GM23248 (cell line): ENCODE measurements around the gene ACTA2. TPM values are rescaled to one million over a fixed set of nuclear protein-coding genes. Genes with fewer than 3 reads are reported as not detected.

Experiments used
- DNase-seq: peaks from one replicate; pipeline ENCODE4 v3.0.0-alpha.2; 2015
- H2AFZ ChIP-seq: fragments of 200-600 bp; sonication (generic); 2 replicates; pipeline ENCODE4 v1.6.1; 2016; ENCODE audit warnings: antibody characterized with exemption
- H3F3A ChIP-seq: fragments of 200-600 bp; sonication (generic); 2 replicates; pipeline ENCODE4 v1.6.1; 2016; ENCODE audit warnings: mild to moderate bottlenecking, antibody characterized with exemption, mixed run types; ENCODE audit not compliant: insufficient read depth
- H3K27ac ChIP-seq: fragments of 200-600 bp; sonication (generic); 2 replicates; pipeline ENCODE4 v1.5.1; 2016; ENCODE audit warnings: mild to moderate bottlenecking
- H3K27me3 ChIP-seq: fragments of 200-600 bp; sonication (generic); replicated peaks from 2 replicates; pipeline ENCODE4 v1.6.1; 2016; ENCODE audit warnings: mild to moderate bottlenecking; ENCODE audit not compliant: insufficient read depth
- H3K36me3 ChIP-seq: fragments of 200-600 bp; sonication (generic); 2 replicates; pipeline ENCODE4 v1.6.1; 2016; ENCODE audit warnings: low read depth, mild to moderate bottlenecking
- H3K4me1 ChIP-seq: fragments of 200-600 bp; sonication (generic); 2 replicates; pipeline ENCODE4 v1.6.1; 2016; ENCODE audit warnings: mild to moderate bottlenecking; ENCODE audit not compliant: insufficient read depth
- H3K4me2 ChIP-seq: fragments of 200-600 bp; sonication (generic); one replicate; pipeline ENCODE4 v1.6.1; 2016; ENCODE audit warnings: mild to moderate bottlenecking; ENCODE audit not compliant: unreplicated experiment
- H3K4me3 ChIP-seq: fragments of 200-600 bp; sonication (generic); 2 replicates; pipeline ENCODE4 v1.5.1; 2016; ENCODE audit warnings: mild to moderate bottlenecking
- H3K79me2 ChIP-seq: fragments of 200-600 bp; sonication (generic); 2 replicates; pipeline ENCODE4 v1.6.1; 2016; ENCODE audit warnings: mild to moderate bottlenecking; ENCODE audit not compliant: insufficient read depth
- H3K9ac ChIP-seq: fragments of 200-600 bp; sonication (generic); 2 replicates; pipeline ENCODE4 v1.6.1; 2016; ENCODE audit warnings: mild to moderate bottlenecking
- H3K9me2 ChIP-seq: fragments of 200-600 bp; sonication (generic); 2 replicates; pipeline ENCODE4 v1.6.1; 2016; ENCODE audit warnings: mixed run types, mild to moderate bottlenecking, moderate library complexity; ENCODE audit not compliant: insufficient read depth
- H3K9me3 ChIP-seq: fragments of 200-600 bp; sonication (generic); one replicate; pipeline ENCODE4 v1.6.1; 2017; ENCODE audit warnings: low read depth
- H4K20me1 ChIP-seq: fragments of 200-600 bp; sonication (generic); 2 replicates; pipeline ENCODE4 v1.6.0; 2016; ENCODE audit not compliant: insufficient read depth
- EZH2 ChIP-seq: fragments of 200-600 bp; sonication (generic); IDR thresholded peaks from 2 replicates; pipeline ENCODE4 v1.6.1; 2018; ENCODE audit warnings: antibody characterized with exemption, mild to moderate bottlenecking; ENCODE audit not compliant: insufficient read depth, poor library complexity, severe bottlenecking
- EZH2phosphoT487 ChIP-seq: fragments of 200-600 bp; sonication (generic); IDR thresholded peaks from 2 replicates; pipeline ENCODE4 v1.6.1; 2018; ENCODE audit warnings: antibody characterized with exemption, moderate library complexity, mild to moderate bottlenecking, low read depth; ENCODE audit not compliant: insufficient read depth
- WGBS, 2 experiments: methylation state at CpG; one replicate each; pipeline ENCODE4 v1.1.6; 2015 to 2017; ENCODE audit warnings: low lambda C conversion rate in 2 of 2, low coverage in 1 of 2; ENCODE audit errors: missing lambda C conversion rate in 2 of 2; 5-methylcytosine and 5-hydroxymethylcytosine counted together
- in situ Hi-C: fragments of 300-500 bp; cut with MboI; formaldehyde crosslinking; loops from 2 replicates; pipeline ENCODE4 v1.15.0; 2020
- polyA plus RNA-seq: library from polyadenylated mRNA; unstranded; fragments of >200 nt; fragmentation: Nextera tagmentation; extraction: Ambion mirVana; gene quantifications from 2 replicates; pipeline ENCODE4 v1.2.1, GENCODE V29; 2016
- total RNA-seq: library from RNA; depleted of rRNA; stranded (reverse); fragments of >200 nt; shearing (Covaris generic); gene quantifications from 2 replicates; pipeline ENCODE4 v1.2.3, GENCODE V29; 2014

The ACTA2 gene
- total and polyA plus RNA-seq, 2 experiments from 2014 or later: 161 to 249 TPM

GRCh38 chr10:88980800-88981199, 28.2 kb upstream of the ACTA2 start:
- Histone ChIP-seq H3K79me2 (peaks cover 49% of the 10 kb centered on the region), H3F3A (peaks cover 22% of the 10 kb centered on the region; the same call in 1 of the 2 replicates), H3K4me1 (peaks cover 21% of the 10 kb centered on the region), H3K4me2 (peak overlapping the region; percentile 52), H3K4me3 (no peak overlapping the region), H4K20me1 (no peaks in the 10 kb centered on the region), H2AFZ (no peak overlapping the region), H3K9me3 (no peaks in the 10 kb centered on the region), H3K27me3 (no peaks in the 10 kb centered on the region), H3K9me2 (no peaks in the 10 kb centered on the region), H3K9ac (no peak overlapping the region), H3K27ac (no peak overlapping the region), H3K36me3 (peaks cover 11% of the 10 kb centered on the region; the same call in 1 of the 2 replicates)
- in situ Hi-C loops: loop anchor here (5.0 kb wide), 1 partner anchor 43 kb away; no protein-coding TSS in a partner anchor
- TF ChIP-seq EZH2 (no peak), EZH2phosphoT487 (no peak)
- peak; percentile 34 for DNase-seq
- 70 to 71% methylated on average over 4 of the region's 4 CpGs for WGBS, 2 experiments

GRCh38 chr10:88980247-88980646, 27.7 kb upstream of the ACTA2 start:
- in situ Hi-C loops: loop anchor here (5.0 kb wide), 1 partner anchor 43 kb away; no protein-coding TSS in a partner anchor

GRCh38 chr10:88979603-88980002, 27.0 kb upstream of the ACTA2 start:
- no peak for DNase-seq
- peak overlapping the region; percentile 30 for H3K27ac ChIP-seq
- 0 out of 2 replicates have a peak overlapping the region, but pooled peaks have one; percentile 13 for H3K4me3 ChIP-seq

More at GRCh38 chr10:88980247-88980646, 27.7 kb upstream of the ACTA2 start:
- Histone ChIP-seq H3K9me2 (no peaks in the 10 kb centered on the region), H2AFZ (no peak overlapping the region), H3K9ac (no peak overlapping the region), H3K4me3 (no peak overlapping the region), H3K27me3 (no peaks in the 10 kb centered on the region), H3K4me1 (peaks cover 27% of the 10 kb centered on the region), H3K79me2 (peaks cover 49% of the 10 kb centered on the region), H3K4me2 (peak overlapping the region; percentile 52), H3F3A (peaks cover 28% of the 10 kb centered on the region; the same call in 1 of the 2 replicates), H4K20me1 (no peaks in the 10 kb centered on the region), H3K36me3 (peaks cover 11% of the 10 kb centered on the region; the same call in 1 of the 2 replicates), H3K27ac (no peak overlapping the region), H3K9me3 (no peaks in the 10 kb centered on the region)
- no peak for DNase-seq
- TF ChIP-seq EZH2: no peak
- no peak for TF ChIP-seq EZH2phosphoT487
- WGBS, 2 experiments: 63 to 68% methylated on average over 4 of the region's 4 CpGs

GRCh38 chr10:88979153-88979562, 26.6 kb upstream of the ACTA2 start:
- peak overlapping the region; percentile 60 for H3K4me2 ChIP-seq
- H4K20me1 ChIP-seq: no peaks in the 10 kb centered on the region
- H3K27ac ChIP-seq: peak overlapping the region; percentile 30
- H3K9me3 ChIP-seq: no peaks in the 10 kb centered on the region
- WGBS, 2 experiments: 1 to 5% methylated on average over 5 of the region's 5 CpGs
- no peaks in the 10 kb centered on the region for H3K9me2 ChIP-seq
- peaks cover 39% of the 10 kb centered on the region; the same call in 1 of the 2 replicates for H3F3A ChIP-seq
- peaks cover 49% of the 10 kb centered on the region for H3K79me2 ChIP-seq
- H3K27me3 ChIP-seq: no peaks in the 10 kb centered on the region
- H3K36me3 ChIP-seq: peaks cover 11% of the 10 kb centered on the region; the same call in 1 of the 2 replicates
- no peak overlapping the region for H3K9ac ChIP-seq
- H2AFZ ChIP-seq: no peak overlapping the region
- in situ Hi-C loops: no loop called here
- peak; percentile 95 for DNase-seq
- TF ChIP-seq EZH2phosphoT487 (peak; percentile 89; the same call in 1 of the 2 replicates), EZH2 (no peak)
- peaks cover 33% of the 10 kb centered on the region for H3K4me1 ChIP-seq
- H3K4me3 ChIP-seq: 0 out of 2 replicates have a peak overlapping the region, but pooled peaks have one; percentile 13

More at GRCh38 chr10:88979603-88980002, 27.0 kb upstream of the ACTA2 start:
- Histone ChIP-seq H3K36me3 (peaks cover 11% of the 10 kb centered on the region; the same call in 1 of the 2 replicates), H3K79me2 (peaks cover 49% of the 10 kb centered on the region), H3K9me2 (no peaks in the 10 kb centered on the region), H3K9me3 (no peaks in the 10 kb centered on the region), H3K9ac (no peak overlapping the region), H3K27me3 (no peaks in the 10 kb centered on the region), H3K4me1 (peaks cover 29% of the 10 kb centered on the region), H4K20me1 (no peaks in the 10 kb centered on the region), H3F3A (peaks cover 34% of the 10 kb centered on the region; the same call in 1 of the 2 replicates), H3K4me2 (peak overlapping the region; percentile 52), H2AFZ (no peak overlapping the region)
- in situ Hi-C loops: loop anchor here (5.0 kb wide), 1 partner anchor 42 kb away; no protein-coding TSS in a partner anchor
- TF ChIP-seq EZH2phosphoT487 (no peak), EZH2 (no peak)
- WGBS, 2 experiments: 50 to 53% methylated on average over 4 of the region's 4 CpGs
